IPS-18a (cell line): ENCODE results near the gene MACROD2.

Experiments used
- H3K27ac ChIP-seq: one replicate; pipeline ENCODE4 v1.5.1; 2013; ENCODE audit warnings: low read length
- H3K27me3 ChIP-seq: one replicate; pipeline ENCODE4 v1.6.1; 2013; ENCODE audit warnings: mild to moderate bottlenecking, low read length; ENCODE audit not compliant: control insufficient read depth, insufficient read depth
- H3K36me3 ChIP-seq: one replicate; pipeline ENCODE4 v1.6.1; 2013; ENCODE audit warnings: low read depth, low read length; ENCODE audit not compliant: control insufficient read depth
- H3K4me1 ChIP-seq: one replicate; pipeline ENCODE4 v1.6.1; 2013; ENCODE audit warnings: low read depth, low read length; ENCODE audit not compliant: control insufficient read depth
- H3K4me3 ChIP-seq: one replicate; pipeline ENCODE4 v1.5.1; 2013; ENCODE audit warnings: low read length
- H3K9ac ChIP-seq: one replicate; pipeline ENCODE4 v1.6.1; 2013; ENCODE audit warnings: mild to moderate bottlenecking, low read length, moderate library complexity
- H3K9me3 ChIP-seq: one replicate; pipeline ENCODE4 v1.6.1; 2013; ENCODE audit warnings: low read depth, low read length; ENCODE audit not compliant: control insufficient read depth

Gene MACROD2

DNA sequence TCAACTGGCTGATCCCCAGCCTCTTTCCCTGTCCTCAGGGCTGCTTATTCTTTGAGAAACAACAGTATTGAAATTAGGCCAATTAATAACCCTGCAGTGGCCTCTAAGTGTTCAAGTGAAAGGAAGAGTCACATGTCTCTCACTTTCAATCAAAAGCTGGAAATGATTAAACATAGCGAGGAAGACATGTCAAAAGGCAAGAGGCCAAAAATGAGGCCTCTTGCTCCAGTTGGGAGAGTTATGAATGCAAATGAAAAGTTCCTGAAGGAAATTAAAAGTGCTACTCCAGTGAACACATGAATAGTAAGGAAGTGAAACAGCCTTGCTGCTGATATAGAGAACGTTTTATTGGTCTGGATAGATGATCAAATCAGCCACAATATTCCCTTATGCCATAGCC, 131.5 kb downstream of the MACROD2 start:
- no peak overlapping the region for H3K9ac ChIP-seq
- H3K4me1 ChIP-seq = no peaks in the 10 kb centered on the region
- H3K4me3 ChIP-seq = no peak overlapping the region
- H3K9me3 ChIP-seq = no peaks in the 10 kb centered on the region
- H3K27ac ChIP-seq = no peak overlapping the region
- H3K27me3 ChIP-seq = no peaks in the 10 kb centered on the region
- no peaks in the 10 kb centered on the region for H3K36me3 ChIP-seq

GRCh38 chr20:14127514-14128223, 132.4 kb downstream of the MACROD2 start:
- Histone ChIP-seq H3K36me3 (no peaks in the 10 kb centered on the region), H3K9ac (no peak overlapping the region), H3K9me3 (no peaks in the 10 kb centered on the region), H3K27ac (no peak overlapping the region), H3K4me1 (no peaks in the 10 kb centered on the region), H3K27me3 (no peaks in the 10 kb centered on the region), H3K4me3 (no peak overlapping the region)

DNA sequence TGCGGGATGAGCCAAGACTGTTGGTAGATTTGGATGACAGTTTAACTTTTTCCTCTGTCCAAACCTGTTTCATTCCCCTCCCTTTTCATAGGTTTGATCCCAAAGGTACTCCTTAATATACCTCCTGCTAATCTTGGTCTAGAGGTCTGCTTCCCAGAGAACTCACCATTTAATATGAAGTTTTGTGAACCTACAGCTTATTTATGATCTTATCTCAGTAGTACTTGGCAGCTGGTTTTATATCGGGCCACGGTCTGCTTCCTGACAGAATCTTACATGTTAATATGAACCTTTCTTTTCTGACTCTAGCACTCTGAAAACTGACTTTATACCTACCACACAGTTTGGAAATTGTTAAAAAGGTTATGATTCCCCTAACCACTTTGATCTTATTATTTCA, 138.7 kb downstream of the MACROD2 start:
- Histone ChIP-seq H3K36me3 (no peaks in the 10 kb centered on the region), H3K4me1 (no peaks in the 10 kb centered on the region), H3K9me3 (no peaks in the 10 kb centered on the region), H3K27me3 (no peaks in the 10 kb centered on the region), H3K4me3 (no peak overlapping the region), H3K27ac (no peak overlapping the region), H3K9ac (no peak overlapping the region)

- H3K9me3 ChIP-seq = no peaks in the 10 kb centered on the region
- no peak overlapping the region for H3K4me3 ChIP-seq
- no peaks in the 10 kb centered on the region for H3K27me3 ChIP-seq
- no peak overlapping the region for H3K27ac ChIP-seq
- H3K4me1 ChIP-seq = no peaks in the 10 kb centered on the region
- no peak overlapping the region for H3K9ac ChIP-seq
- no peaks in the 10 kb centered on the region for H3K36me3 ChIP-seq
Measured at GRCh38 chr20:14142171-14142570, 146.9 kb downstream of the MACROD2 start.

DNA sequence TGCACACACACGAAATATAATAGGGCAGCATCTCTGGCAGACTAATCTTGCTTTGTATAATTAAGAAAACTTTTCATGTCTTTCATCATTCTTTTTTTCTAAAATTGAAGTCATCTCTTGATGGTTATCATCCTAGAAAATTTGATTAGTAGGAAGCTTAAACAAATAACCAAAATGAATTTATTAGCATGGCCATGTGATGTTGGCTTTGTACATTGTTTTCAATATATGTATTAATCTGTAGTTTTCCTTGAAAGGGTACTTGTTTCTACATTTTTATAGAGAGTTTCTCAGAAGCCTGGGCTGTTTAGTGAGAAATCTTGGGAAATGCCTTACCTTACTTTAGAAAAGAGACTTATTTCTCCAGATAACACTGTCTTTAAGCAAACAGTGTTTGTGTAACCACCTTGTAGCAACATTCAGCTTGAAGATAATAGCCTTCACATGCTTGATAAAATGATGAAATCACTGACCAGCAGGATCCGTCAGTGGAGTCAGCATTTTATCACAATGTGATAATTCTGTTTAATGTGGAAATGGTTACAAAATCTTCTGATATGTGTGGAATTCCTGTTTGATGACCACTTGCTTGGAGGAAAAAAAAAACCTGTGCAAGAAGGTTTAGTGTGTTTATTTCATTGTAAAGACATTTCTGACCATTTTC, 147.8 kb downstream of the MACROD2 start:
- Histone ChIP-seq H3K9ac (no peak overlapping the region), H3K27ac (no peak overlapping the region)

GRCh38 chr20:14148042-14148441, 152.7 kb downstream of the MACROD2 start:
- H3K36me3 ChIP-seq = no peaks in the 10 kb centered on the region
- no peak overlapping the region for H3K9ac ChIP-seq
- H3K4me3 ChIP-seq = no peak overlapping the region
- H3K9me3 ChIP-seq = no peaks in the 10 kb centered on the region
- H3K27me3 ChIP-seq = no peaks in the 10 kb centered on the region
- no peak overlapping the region for H3K27ac ChIP-seq
- H3K4me1 ChIP-seq = no peaks in the 10 kb centered on the region

More for the DNA sequence above, 147.8 kb downstream of the MACROD2 start:
- Histone ChIP-seq H3K4me3 (no peak overlapping the region), H3K4me1 (no peaks in the 10 kb centered on the region), H3K9me3 (no peaks in the 10 kb centered on the region), H3K27me3 (no peaks in the 10 kb centered on the region), H3K36me3 (no peaks in the 10 kb centered on the region)

DNA sequence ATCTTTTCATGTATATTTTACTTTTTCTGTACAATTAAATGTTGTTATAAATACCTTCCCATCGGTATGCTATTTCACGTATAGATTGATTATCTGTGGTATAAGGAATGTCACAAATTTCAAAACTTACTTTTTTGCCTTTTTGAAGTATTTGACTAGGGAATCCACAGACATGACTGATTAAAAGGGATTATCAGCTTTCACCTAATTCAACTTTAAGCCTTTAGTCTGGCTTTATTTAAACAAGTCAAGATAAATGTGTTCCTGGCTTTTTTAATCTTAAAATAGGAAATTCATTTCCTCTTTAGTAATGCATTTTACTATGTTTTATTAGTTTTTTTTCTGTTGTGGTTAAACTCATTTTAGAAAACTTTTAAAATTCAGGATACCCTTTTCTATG, 160.0 kb downstream of the MACROD2 start:
- H3K9me3 ChIP-seq = no peaks in the 10 kb centered on the region
- H3K36me3 ChIP-seq = no peaks in the 10 kb centered on the region
- H3K4me3 ChIP-seq = no peak overlapping the region

DNA sequence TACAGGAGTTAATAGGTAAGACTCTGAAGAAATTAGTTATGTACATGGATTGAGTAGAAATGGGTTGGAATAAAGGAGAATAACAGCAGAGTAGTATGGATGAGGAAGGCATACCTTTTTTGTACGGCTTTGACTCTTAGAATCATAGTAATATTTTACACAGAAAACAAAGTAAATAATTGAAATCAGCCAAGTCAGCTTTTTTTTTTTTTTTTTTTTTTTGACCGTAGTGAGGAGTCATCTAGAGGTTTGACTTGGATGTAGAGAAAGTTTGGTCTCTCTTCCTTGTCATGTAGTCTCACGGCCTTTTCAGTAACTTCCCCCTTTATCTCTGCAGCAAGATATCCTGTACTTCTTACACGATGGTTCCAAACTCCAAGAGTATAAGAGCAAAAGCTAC, 183.2 kb downstream of the MACROD2 start:
- Histone ChIP-seq H3K36me3 (no peaks in the 10 kb centered on the region), H3K4me1 (no peaks in the 10 kb centered on the region), H3K27ac (no peak overlapping the region), H3K4me3 (no peak overlapping the region), H3K27me3 (no peaks in the 10 kb centered on the region), H3K9me3 (peaks cover 3% of the 10 kb centered on the region), H3K9ac (no peak overlapping the region)

More for the DNA sequence above, 160.0 kb downstream of the MACROD2 start:
- Histone ChIP-seq H3K27ac (no peak overlapping the region), H3K9ac (no peak overlapping the region), H3K4me1 (no peaks in the 10 kb centered on the region), H3K27me3 (no peaks in the 10 kb centered on the region)

GRCh38 chr20:14178952-14179351, 183.6 kb downstream of the MACROD2 start:
- no peaks in the 10 kb centered on the region for H3K36me3 ChIP-seq
- no peaks in the 10 kb centered on the region for H3K4me1 ChIP-seq
- H3K27ac ChIP-seq = no peak overlapping the region
- H3K4me3 ChIP-seq = no peak overlapping the region
- H3K27me3 ChIP-seq = no peaks in the 10 kb centered on the region
- no peak overlapping the region for H3K9ac ChIP-seq
- peaks cover 3% of the 10 kb centered on the region for H3K9me3 ChIP-seq

DNA sequence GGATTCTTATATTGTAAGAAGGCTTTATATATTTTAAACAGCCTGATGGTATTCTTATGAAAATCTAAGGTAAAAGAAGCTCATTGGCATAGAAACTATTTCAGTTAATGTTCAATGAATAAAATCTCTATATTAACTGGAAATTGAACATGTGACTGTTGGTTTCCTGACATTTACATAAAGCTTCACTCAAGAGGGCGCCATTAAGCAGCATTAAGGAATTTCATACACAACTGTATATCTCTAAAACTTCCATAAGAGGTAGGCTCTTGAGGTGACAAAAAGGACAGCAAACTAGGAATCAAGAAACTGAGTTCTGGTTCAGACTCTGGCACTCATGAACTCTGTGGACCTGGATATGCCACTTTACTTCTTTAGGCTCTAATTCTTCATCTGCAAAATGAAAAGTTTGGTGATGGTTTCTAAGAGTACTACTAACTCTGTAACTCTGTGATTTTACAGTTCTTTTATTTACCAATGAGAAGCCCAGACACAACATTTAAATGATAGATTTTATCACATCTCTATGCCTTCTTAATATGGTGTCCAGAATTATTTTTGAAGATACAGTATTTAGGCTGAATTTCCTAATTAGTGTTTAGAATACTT, 194.6 kb downstream of the MACROD2 start:
- H3K9ac ChIP-seq = no peak overlapping the region
- no peaks in the 10 kb centered on the region for H3K4me1 ChIP-seq
- no peak overlapping the region for H3K27ac ChIP-seq
- no peaks in the 10 kb centered on the region for H3K27me3 ChIP-seq
- no peak overlapping the region for H3K4me3 ChIP-seq
- H3K36me3 ChIP-seq = no peaks in the 10 kb centered on the region
- no peaks in the 10 kb centered on the region for H3K9me3 ChIP-seq

DNA sequence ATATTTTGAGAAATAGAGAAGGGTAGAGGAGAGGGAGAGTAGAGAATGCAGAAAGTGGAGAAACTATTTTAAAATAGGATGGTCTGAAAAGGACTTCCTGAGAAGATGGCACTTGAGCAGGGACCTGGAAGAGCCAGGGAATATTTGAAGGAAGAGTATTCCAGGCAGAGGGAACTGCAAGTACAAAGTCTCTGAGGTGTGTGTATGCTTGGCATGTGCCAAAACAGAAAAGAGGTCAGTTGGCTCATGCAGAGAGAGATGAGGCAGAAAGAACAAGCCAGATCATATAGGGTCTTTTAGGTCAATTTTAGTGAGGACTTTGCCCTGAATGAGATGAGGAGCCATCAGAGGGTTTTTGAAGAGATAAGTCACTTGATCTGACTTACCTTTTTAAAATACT, 196.2 kb downstream of the MACROD2 start:
- H3K36me3 ChIP-seq = no peaks in the 10 kb centered on the region
- no peaks in the 10 kb centered on the region for H3K4me1 ChIP-seq
- no peaks in the 10 kb centered on the region for H3K27me3 ChIP-seq
- no peaks in the 10 kb centered on the region for H3K9me3 ChIP-seq
- H3K4me3 ChIP-seq = no peak overlapping the region
- no peak overlapping the region for H3K9ac ChIP-seq
- no peak overlapping the region for H3K27ac ChIP-seq

DNA sequence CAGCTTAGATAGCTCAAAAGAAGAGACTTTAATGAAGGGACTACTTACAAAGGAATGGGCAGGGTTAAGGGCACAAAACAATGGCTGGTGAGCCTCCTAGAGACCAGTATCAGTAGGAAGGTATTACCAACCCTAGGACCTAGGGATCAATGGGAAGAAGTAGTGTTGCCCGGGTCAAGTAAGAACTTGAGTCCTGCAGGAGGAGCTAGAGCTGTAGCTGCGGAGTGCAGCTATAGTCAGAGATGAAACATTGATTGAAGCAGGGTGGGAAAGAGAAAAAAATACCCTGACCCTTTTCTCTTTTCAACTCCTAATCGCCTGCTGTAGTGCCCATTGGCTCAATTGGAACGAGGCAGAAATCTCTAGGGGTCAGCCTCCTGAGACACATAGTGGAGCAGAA, 198.1 kb downstream of the MACROD2 start:
- H3K9me3 ChIP-seq = no peaks in the 10 kb centered on the region
- H3K36me3 ChIP-seq = no peaks in the 10 kb centered on the region
- no peaks in the 10 kb centered on the region for H3K27me3 ChIP-seq
- no peak overlapping the region for H3K4me3 ChIP-seq
- no peaks in the 10 kb centered on the region for H3K4me1 ChIP-seq
- no peak overlapping the region for H3K9ac ChIP-seq
- no peak overlapping the region for H3K27ac ChIP-seq
